GM13976 (cell line): ENCODE measurements around the gene TNFRSF1A.
"Not testable (repeated sequence)": the region's sequence is repeated elsewhere in the genome, so short reads cannot be mapped to it uniquely, and the experiment has no call there.

Experiments used
- DNase-seq: peaks from one replicate; pipeline ENCODE4 v3.0.0; 2012; ENCODE audit warnings: low spot score
- in situ Hi-C: fragments of 300-500 bp; cut with MboI; formaldehyde crosslinking; loops from one replicate; pipeline ENCODE4 v1.12.0; 2022; ENCODE audit warnings: low sequenced_read_pairs, mixed read lengths, inconsistent platforms; ENCODE audit not compliant: unreplicated experiment
- TF ChIP-seq, protein P1 (sequence below): IDR thresholded peaks from 2 replicates; pipeline ENCODE4 v1.5.1; 2012; ENCODE audit warnings: borderline replicate concordance, mild to moderate bottlenecking; ENCODE audit not compliant: insufficient read depth; ENCODE audit errors: extremely low read depth, missing control alignments, control extremely low read depth

The TNFRSF1A gene

DNA sequence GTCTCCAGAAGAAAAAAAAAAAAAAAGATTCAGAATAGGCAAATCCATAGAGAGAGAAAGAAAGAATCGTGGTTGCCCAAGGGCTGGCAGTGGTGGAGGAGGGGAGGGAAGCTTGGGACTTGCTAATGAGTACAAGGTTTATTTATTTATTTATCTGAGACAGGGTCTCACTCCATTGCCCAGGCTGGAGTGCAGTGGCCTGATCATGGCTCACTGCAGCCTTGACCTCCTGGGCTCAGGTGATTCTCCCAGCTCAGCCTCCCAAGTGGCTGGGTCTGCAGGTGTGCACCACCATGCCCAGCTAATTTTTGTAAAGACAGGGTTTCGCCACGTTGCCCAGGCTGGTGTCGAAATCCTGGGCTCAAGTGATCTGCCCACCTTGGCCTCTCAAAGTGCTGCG lies 9.7 kb upstream of the TNFRSF1A start:
- in situ Hi-C loops, result no loop called here
- no peak for DNase-seq
- TF ChIP-seq, protein P1, sequence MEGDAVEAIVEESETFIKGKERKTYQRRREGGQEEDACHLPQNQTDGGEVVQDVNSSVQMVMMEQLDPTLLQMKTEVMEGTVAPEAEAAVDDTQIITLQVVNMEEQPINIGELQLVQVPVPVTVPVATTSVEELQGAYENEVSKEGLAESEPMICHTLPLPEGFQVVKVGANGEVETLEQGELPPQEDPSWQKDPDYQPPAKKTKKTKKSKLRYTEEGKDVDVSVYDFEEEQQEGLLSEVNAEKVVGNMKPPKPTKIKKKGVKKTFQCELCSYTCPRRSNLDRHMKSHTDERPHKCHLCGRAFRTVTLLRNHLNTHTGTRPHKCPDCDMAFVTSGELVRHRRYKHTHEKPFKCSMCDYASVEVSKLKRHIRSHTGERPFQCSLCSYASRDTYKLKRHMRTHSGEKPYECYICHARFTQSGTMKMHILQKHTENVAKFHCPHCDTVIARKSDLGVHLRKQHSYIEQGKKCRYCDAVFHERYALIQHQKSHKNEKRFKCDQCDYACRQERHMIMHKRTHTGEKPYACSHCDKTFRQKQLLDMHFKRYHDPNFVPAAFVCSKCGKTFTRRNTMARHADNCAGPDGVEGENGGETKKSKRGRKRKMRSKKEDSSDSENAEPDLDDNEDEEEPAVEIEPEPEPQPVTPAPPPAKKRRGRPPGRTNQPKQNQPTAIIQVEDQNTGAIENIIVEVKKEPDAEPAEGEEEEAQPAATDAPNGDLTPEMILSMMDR, result no peak

DNA sequence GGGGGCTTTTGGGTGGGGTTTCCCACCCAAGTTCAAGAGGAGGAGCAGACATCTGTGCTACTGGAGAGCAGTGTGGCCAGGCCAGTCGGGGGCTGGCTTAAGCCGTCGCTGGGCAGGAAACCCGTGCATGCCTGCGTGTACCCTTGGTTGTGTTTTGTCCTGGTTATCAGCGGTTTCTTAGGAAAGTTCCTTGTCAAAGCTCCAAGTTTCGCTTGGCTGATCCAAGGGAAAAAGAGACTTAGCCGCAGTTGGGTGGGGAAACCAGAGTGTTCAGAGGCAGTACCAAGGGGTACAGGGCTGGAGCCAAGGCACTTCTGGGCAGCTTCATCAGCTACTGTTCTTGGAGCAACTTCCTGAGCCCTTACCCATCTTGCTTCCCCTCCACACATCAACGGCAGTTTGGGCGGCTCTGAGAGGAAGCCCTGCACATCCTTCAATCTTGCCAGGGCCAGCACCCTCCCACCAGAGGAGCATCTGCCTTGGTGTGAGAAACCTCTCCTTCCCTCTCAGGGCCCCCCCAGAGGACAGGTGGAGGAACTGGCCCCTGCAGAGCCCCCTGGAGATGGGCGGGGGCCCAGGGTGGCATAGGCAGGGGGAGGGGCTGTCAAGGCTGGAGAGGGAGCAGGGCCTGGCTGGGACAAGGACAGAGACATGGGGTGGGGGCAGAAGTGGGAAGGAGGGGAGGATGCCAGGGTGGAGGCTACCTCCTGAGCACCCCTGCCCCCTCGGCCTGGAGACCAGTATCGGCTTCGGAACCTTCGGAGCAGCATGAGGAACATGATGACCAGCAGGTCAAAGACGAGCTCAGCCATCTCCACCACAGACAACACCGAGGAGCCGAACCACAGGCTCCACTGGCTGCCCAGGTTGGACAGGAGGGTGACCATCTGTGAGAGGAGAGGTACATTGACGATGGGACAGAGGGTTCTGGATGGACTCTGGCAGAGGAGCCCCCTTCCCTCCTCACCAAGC lies 5.8 kb upstream of the TNFRSF1A start:
- in situ Hi-C loops, result no loop called here
- DNase-seq, result no peak
- TF ChIP-seq, protein P1, result no peak

DNA sequence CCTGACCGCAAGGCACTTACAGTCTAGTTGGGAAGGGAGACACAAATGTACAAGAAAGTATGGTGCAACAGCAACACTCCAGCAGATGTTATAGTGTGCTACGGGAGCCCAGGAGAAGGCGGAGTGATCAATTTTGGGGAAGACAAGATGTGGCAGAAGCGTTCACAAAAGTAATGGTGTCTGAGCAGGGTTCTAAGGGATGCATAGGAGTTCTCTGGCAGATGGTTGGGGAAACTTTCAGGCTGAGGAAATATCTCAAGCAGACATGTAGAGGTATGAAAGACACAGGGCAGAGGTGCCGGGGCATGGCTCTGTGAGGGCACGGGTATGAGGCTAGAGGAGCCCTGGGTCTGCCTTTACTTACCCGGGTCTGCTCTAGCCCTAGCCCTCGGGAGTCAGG lies 5.1 kb upstream of the TNFRSF1A start:
- no peak for DNase-seq
- TF ChIP-seq, protein P1, result no peak
- in situ Hi-C loops, result no loop called here

DNA sequence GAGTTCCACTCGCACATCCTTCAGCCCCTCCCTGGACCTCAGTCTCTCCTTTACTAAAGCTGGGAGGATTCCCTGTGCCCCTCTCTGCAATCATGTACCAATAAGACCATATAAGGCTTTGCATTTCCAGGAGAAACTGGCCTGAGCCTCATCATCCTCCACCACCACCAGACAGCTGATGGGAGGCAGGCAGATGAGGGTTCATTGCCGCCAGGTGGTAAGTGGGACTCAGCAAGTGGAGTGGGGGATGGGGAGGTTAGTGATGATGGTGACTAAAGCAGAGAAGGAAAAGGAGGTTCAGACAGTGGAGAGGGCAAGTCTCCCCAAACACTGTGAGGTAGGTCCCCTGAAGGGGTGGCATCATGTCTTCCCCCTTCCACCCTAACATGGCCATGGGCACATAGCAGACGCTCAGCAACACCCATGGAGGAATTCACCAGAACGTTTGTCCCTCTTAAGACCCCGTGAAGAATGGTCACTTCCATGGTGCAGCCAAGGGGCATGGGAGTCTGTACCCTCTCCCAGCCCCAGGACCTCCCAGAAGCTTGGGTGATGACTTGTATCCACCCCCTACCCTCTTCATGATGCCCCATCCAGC lies 4.5 kb upstream of the TNFRSF1A start:
- TF ChIP-seq, protein P1, result no peak
- DNase-seq, result no peak
- in situ Hi-C loops, result no loop called here

DNA sequence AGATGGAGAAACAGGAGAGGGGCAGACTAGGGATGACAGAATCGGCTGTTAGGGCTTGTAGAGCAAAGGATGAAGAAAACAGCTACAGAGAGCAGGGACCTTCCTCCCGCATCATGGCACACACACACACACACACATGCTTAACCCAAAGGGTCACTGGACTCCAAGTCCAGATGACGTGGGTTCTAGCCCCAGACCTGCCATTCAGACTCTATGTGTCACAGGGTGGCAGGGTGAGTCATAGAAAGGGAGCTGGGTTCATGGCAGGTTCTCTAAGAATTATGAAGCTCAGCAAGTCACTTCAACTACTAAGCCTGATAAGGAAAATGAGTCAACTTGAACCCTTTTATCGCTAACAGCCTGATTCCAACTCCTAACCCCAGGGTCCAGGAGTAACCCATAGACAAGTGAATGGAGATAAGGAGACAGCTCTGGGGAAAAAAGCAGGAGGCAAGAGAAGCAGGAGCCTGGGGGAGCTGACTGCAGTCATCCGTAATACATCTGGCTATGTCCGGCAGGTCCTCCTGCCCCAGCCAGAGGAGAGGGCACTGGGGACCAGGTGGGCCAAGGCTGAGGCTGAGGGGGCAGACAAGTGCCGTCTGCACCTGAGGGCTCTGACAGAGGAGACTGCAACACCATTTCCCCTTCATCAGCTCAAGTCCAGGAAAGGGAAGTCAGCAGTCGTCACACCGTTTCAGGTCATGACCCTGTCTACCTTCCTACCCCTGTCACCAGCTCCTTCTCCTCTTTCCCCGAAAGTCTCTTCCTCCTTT lies 3.6 kb upstream of the TNFRSF1A start:
- no peak for DNase-seq
- in situ Hi-C loops, result no loop called here
- TF ChIP-seq, protein P1, result no peak

DNA sequence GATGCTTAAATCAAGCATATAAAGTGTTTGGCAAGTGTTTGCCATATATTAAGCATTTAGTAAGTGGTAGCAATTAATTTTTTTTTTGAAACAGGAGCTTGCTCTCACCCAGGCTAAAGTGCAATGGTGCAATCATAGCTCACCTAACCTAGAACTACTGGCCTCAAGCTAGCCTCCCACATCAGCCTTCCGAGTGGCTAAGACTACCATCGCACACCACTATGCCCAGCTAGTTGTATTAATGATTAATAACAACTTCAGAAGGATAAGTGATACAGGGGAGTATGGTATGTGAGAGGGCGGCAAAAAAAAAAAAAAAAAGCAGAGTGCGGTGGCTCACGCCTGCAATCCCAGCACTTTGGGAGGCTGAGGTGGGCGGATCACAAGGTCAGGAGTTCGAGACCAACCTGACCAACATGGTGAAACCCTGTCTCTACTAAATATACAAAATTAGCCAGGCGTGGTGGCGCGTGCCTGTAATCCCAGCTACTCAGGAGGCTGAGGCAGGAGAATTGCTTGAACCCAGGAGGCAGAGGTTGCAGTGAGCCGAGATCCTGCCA lies 2.3 kb upstream of the TNFRSF1A start:
- in situ Hi-C loops, DNase-seq: not testable (repeated sequence)
